Measurements from ENCODE around the gene FSHR.

The FSHR gene

DNA sequence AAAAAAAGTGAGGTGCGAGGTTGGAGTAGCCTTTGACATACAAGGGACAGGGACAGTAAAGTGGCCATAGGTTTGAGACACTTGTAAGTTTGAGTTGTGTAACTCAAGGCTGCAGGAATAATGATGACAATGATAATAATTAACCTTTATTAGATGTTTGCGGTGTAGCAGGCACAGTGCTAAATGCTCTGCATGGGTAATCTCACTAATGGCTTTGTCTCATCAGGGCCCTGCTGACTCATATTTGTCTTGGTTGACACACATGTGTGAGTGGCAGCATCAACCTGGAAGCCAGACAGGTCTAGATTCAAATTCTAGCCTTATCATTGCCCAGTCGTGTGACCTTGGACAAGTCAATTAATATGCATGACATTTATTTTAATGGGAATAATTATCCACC, 126.2 kb downstream of the FSHR start:
- H2BK120ac ChIP-seq (ENCODE audit: insufficient read depth, low read length, poor library complexity) = no peak overlapping the region
- H2BK5ac ChIP-seq (ENCODE audit: low read depth, low read length, poor library complexity) = no peak overlapping the region
- no peak overlapping the region for H2AFZ ChIP-seq (ENCODE audit: insufficient read depth, low read length, poor library complexity)
- no peaks in the 10 kb centered on the region for H3K36me3 ChIP-seq (ENCODE audit: control insufficient read depth in 1 of 2, insufficient read depth in 2 of 2, low read length in 2 of 2)
- no peaks in the 10 kb centered on the region for H3K79me1 ChIP-seq (ENCODE audit: low read length)
- H3K23ac ChIP-seq (ENCODE audit: low read length) = no peak overlapping the region
- no peak overlapping the region for H4K91ac ChIP-seq (ENCODE audit: low read depth, low read length)
- H3K27ac ChIP-seq (ENCODE audit: low read depth, low read length) = no peak overlapping the region
- no peak for DNase-seq
- no peak overlapping the region for H3K18ac ChIP-seq (ENCODE audit: low read length)
- H3K4me3 ChIP-seq (ENCODE audit: low read depth, low read length) = no peak overlapping the region
- H3K14ac ChIP-seq (ENCODE audit: low read length) = no peak overlapping the region
- H4K8ac ChIP-seq (ENCODE audit: low read depth, low read length) = no peak overlapping the region
- H3K4ac ChIP-seq (ENCODE audit: low read depth, low read length) = no peak overlapping the region
- no peak overlapping the region for H2AK5ac ChIP-seq (ENCODE audit: low read length)
- no peaks in the 10 kb centered on the region for H3K4me1 ChIP-seq (ENCODE audit: control insufficient read depth in 1 of 2, insufficient read depth in 2 of 2, low read length in 2 of 2)
- WGBS (ENCODE audit: extremely low coverage, insufficient coverage, insufficient read length) = no CpG with 5 or more reads among the region's 3 CpGs
- H3K79me2 ChIP-seq (ENCODE audit: control insufficient read depth, insufficient read depth, low read length, poor library complexity) = no peaks in the 10 kb centered on the region
- H3K9me3 ChIP-seq (ENCODE audit: insufficient read depth, low read depth, low read length) = no peaks in the 10 kb centered on the region
- no peaks in the 10 kb centered on the region for H3K27me3 ChIP-seq (ENCODE audit: insufficient read depth, low read length)
- H4K12ac ChIP-seq (ENCODE audit: low read depth, low read length) = no peak overlapping the region
- H3K4me2 ChIP-seq (ENCODE audit: low read length) = no peak overlapping the region
- no peak overlapping the region for H3K9ac ChIP-seq (ENCODE audit: low read length)
- no peak overlapping the region for H2BK12ac ChIP-seq (ENCODE audit: low read length)

GRCh38 chr2:49026706-49027105, 127.6 kb downstream of the FSHR start:
- Histone ChIP-seq H2BK120ac (ENCODE audit: insufficient read depth, low read length, poor library complexity) (no peak overlapping the region), H3K4ac (ENCODE audit: low read depth, low read length) (no peak overlapping the region), H2BK5ac (ENCODE audit: low read depth, low read length, poor library complexity) (no peak overlapping the region), H2AFZ (ENCODE audit: insufficient read depth, low read length, poor library complexity) (no peak overlapping the region), H3K79me2 (ENCODE audit: control insufficient read depth, insufficient read depth, low read length, poor library complexity) (no peaks in the 10 kb centered on the region), H4K8ac (ENCODE audit: low read depth, low read length) (no peak overlapping the region), H3K27me3 (ENCODE audit: insufficient read depth, low read length) (no peaks in the 10 kb centered on the region), H3K14ac (ENCODE audit: low read length) (no peak overlapping the region), H3K79me1 (ENCODE audit: low read length) (no peaks in the 10 kb centered on the region), H2BK12ac (ENCODE audit: low read length) (no peak overlapping the region), H3K36me3 (ENCODE audit: control insufficient read depth in 1 of 2, insufficient read depth in 2 of 2, low read length in 2 of 2) (no peaks in the 10 kb centered on the region), H3K4me3 (ENCODE audit: low read depth, low read length) (no peak overlapping the region), H3K4me2 (ENCODE audit: low read length) (no peak overlapping the region), H3K18ac (ENCODE audit: low read length) (no peak overlapping the region), H4K91ac (ENCODE audit: low read depth, low read length) (no peak overlapping the region), H3K9ac (ENCODE audit: low read length) (no peak overlapping the region), H3K23ac (ENCODE audit: low read length) (no peak overlapping the region), H3K4me1 (ENCODE audit: control insufficient read depth in 1 of 2, insufficient read depth in 2 of 2, low read length in 2 of 2) (no peaks in the 10 kb centered on the region), H3K9me3 (ENCODE audit: insufficient read depth, low read depth, low read length) (no peaks in the 10 kb centered on the region), H2AK5ac (ENCODE audit: low read length) (no peak overlapping the region), H3K27ac (ENCODE audit: low read depth, low read length) (no peak overlapping the region), H4K12ac (ENCODE audit: low read depth, low read length) (no peak overlapping the region)
- no peak for DNase-seq
- WGBS (ENCODE audit: extremely low coverage, insufficient coverage, insufficient read length) = no CpG with 5 or more reads among the region's 4 CpGs

GRCh38 chr2:49021271-49021670, 133.0 kb downstream of the FSHR start:
- Histone ChIP-seq H3K27ac (ENCODE audit: low read depth, low read length) (no peak overlapping the region), H3K18ac (ENCODE audit: low read length) (no peak overlapping the region), H4K8ac (ENCODE audit: low read depth, low read length) (no peak overlapping the region), H3K4ac (ENCODE audit: low read depth, low read length) (no peak overlapping the region), H3K27me3 (ENCODE audit: insufficient read depth, low read length) (no peaks in the 10 kb centered on the region), H3K23ac (ENCODE audit: low read length) (no peak overlapping the region), H3K36me3 (ENCODE audit: control insufficient read depth in 1 of 2, insufficient read depth in 2 of 2, low read length in 2 of 2) (no peaks in the 10 kb centered on the region), H3K79me2 (ENCODE audit: control insufficient read depth, insufficient read depth, low read length, poor library complexity) (no peaks in the 10 kb centered on the region), H2BK120ac (ENCODE audit: insufficient read depth, low read length, poor library complexity) (no peak overlapping the region), H2BK5ac (ENCODE audit: low read depth, low read length, poor library complexity) (no peak overlapping the region), H3K9me3 (ENCODE audit: insufficient read depth, low read depth, low read length) (no peaks in the 10 kb centered on the region), H3K9ac (ENCODE audit: low read length) (no peak overlapping the region), H2BK12ac (ENCODE audit: low read length) (no peak overlapping the region), H3K4me3 (ENCODE audit: low read depth, low read length) (no peak overlapping the region), H3K4me2 (ENCODE audit: low read length) (no peak overlapping the region), H3K79me1 (ENCODE audit: low read length) (no peaks in the 10 kb centered on the region), H3K4me1 (ENCODE audit: control insufficient read depth in 1 of 2, insufficient read depth in 2 of 2, low read length in 2 of 2) (no peaks in the 10 kb centered on the region), H2AK5ac (ENCODE audit: low read length) (no peak overlapping the region), H4K91ac (ENCODE audit: low read depth, low read length) (no peak overlapping the region), H4K12ac (ENCODE audit: low read depth, low read length) (no peak overlapping the region), H2AFZ (ENCODE audit: insufficient read depth, low read length, poor library complexity) (no peak overlapping the region), H3K14ac (ENCODE audit: low read length) (no peak overlapping the region)
- DNase-seq = no peak
- WGBS (ENCODE audit: extremely low coverage, insufficient coverage, insufficient read length) = no CpG with 5 or more reads among the region's 2 CpGs

DNA sequence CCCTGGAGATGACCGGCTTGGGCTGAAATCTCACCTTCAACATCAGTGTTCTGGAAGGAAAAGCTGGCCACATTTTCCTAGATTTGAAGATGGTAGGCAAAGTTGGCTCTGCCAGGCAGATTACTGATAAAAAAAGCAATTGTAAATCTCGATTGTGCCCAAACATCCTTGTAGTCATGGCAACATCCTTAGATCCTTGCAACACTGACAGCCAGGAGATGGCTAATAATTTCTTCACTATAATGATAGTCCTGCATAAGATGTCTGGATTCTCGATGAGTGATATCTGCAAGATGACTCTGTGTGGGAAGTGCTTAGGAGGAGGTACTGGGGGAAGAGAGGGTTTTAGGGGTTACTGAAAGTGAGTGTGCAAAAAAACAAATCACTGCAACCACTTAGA, 149.1 kb downstream of the FSHR start:
- WGBS (ENCODE audit: extremely low coverage, insufficient coverage, insufficient read length) = no CpG with 5 or more reads among the region's 3 CpGs
- Histone ChIP-seq H3K4me1 (ENCODE audit: control insufficient read depth in 1 of 2, insufficient read depth in 2 of 2, low read length in 2 of 2) (no peaks in the 10 kb centered on the region), H3K79me1 (ENCODE audit: low read length) (no peaks in the 10 kb centered on the region), H2BK12ac (ENCODE audit: low read length) (no peak overlapping the region), H2BK5ac (ENCODE audit: low read depth, low read length, poor library complexity) (no peak overlapping the region), H3K4me2 (ENCODE audit: low read length) (no peak overlapping the region), H2AK5ac (ENCODE audit: low read length) (no peak overlapping the region), H4K91ac (ENCODE audit: low read depth, low read length) (no peak overlapping the region), H3K27me3 (ENCODE audit: insufficient read depth, low read length) (no peaks in the 10 kb centered on the region), H3K23ac (ENCODE audit: low read length) (no peak overlapping the region), H2AFZ (ENCODE audit: insufficient read depth, low read length, poor library complexity) (no peak overlapping the region), H3K14ac (ENCODE audit: low read length) (no peak overlapping the region), H3K79me2 (ENCODE audit: control insufficient read depth, insufficient read depth, low read length, poor library complexity) (no peaks in the 10 kb centered on the region), H3K9me3 (ENCODE audit: insufficient read depth, low read depth, low read length) (no peaks in the 10 kb centered on the region), H3K9ac (ENCODE audit: low read length) (no peak overlapping the region), H3K27ac (ENCODE audit: low read depth, low read length) (no peak overlapping the region), H3K4me3 (ENCODE audit: low read depth, low read length) (no peak overlapping the region), H2BK120ac (ENCODE audit: insufficient read depth, low read length, poor library complexity) (no peak overlapping the region), H4K8ac (ENCODE audit: low read depth, low read length) (no peak overlapping the region), H3K18ac (ENCODE audit: low read length) (no peak overlapping the region), H4K12ac (ENCODE audit: low read depth, low read length) (no peak overlapping the region), H3K4ac (ENCODE audit: low read depth, low read length) (no peak overlapping the region), H3K36me3 (ENCODE audit: control insufficient read depth in 1 of 2, insufficient read depth in 2 of 2, low read length in 2 of 2) (no peaks in the 10 kb centered on the region)
- no peak for DNase-seq
